WTC11 (cell line): Measurements from ENCODE around the gene BAIAP2.

Experiments
- CTCF ChIP-seq: fragments of 200-600 bp; IDR thresholded peaks from 2 replicates; pipeline ENCODE4 v1.8.0; 2022; ENCODE audit warnings: antibody characterized with exemption
- FOXP1 ChIP-seq: sonication (generic); formaldehyde crosslinking; IDR thresholded peaks from 2 replicates; pipeline ENCODE4 v1.8.0; 2022; ENCODE audit warnings: missing genetic modification reagents, mild to moderate bottlenecking, moderate library complexity, borderline replicate concordance
- GTF2I ChIP-seq: fragments of 250-450 bp; sonication (Bioruptor Pico); conservative IDR thresholded peaks from 2 replicates; pipeline ENCODE4 v1.4.0; 2021; ENCODE audit warnings: mild to moderate bottlenecking
- MAX ChIP-seq: sonication (generic); formaldehyde crosslinking; IDR thresholded peaks from 2 replicates; pipeline ENCODE4 v1.8.0; 2022; ENCODE audit warnings: mild to moderate bottlenecking, missing genetic modification reagents
- NR2C2 ChIP-seq: sonication (generic); formaldehyde crosslinking; IDR thresholded peaks from 2 replicates; pipeline ENCODE4 v1.8.0; 2022; ENCODE audit warnings: mild to moderate bottlenecking, missing genetic modification reagents
- USF1 ChIP-seq: sonication (generic); formaldehyde crosslinking; IDR thresholded peaks from 2 replicates; pipeline ENCODE4 v1.8.0; 2022; ENCODE audit warnings: mild to moderate bottlenecking, missing genetic modification reagents
- ZMAT4 ChIP-seq: fragments of 250-450 bp; sonication (Bioruptor Pico); IDR thresholded peaks from 2 replicates; pipeline ENCODE4 v1.9.0; 2021; ENCODE audit warnings: mild to moderate bottlenecking

GRCh38 chr17:81090361-81091136 lies 55.6 kb downstream of the BAIAP2 start:
- TF ChIP-seq MAX (CRISPR knock-in tag) (no peak), CTCF (no peak), GTF2I (no peak), NR2C2 (CRISPR knock-in tag) (no peak), ZMAT4 (CRISPR knock-in tag) (no peak), FOXP1 (no peak), USF1 (CRISPR knock-in tag) (no peak)
